ENCODE results near the gene TPRG1.
"Not testable (repeated sequence)": the region's sequence is repeated elsewhere in the genome, so short reads cannot be mapped to it uniquely, and the experiment has no call there.

The TPRG1 gene

GRCh38 chr3:189317911-189318310, 146.1 kb downstream of the TPRG1 start:
- DNase-seq (ENCODE audit: low spot score in 2 of 2) (no peak), ATAC-seq (replicated peaks; ENCODE audit: extremely low read depth, poor library complexity, severe bottlenecking) (no peak)
- H3K27me3 Mint-ChIP-seq: no peaks in the 10 kb centered on the region
- H3K36me3 Mint-ChIP-seq (ENCODE audit: insufficient read depth): peaks cover 6% of the 10 kb centered on the region
- no peak overlapping the region for H3K4me3 Mint-ChIP-seq
- H3K4me1 Mint-ChIP-seq: peaks cover 5% of the 10 kb centered on the region
- peaks cover 9% of the 10 kb centered on the region for H3K9me3 Mint-ChIP-seq
- H3K27ac Mint-ChIP-seq (ENCODE audit: low read depth): no peak overlapping the region

- H3K4me3 Mint-ChIP-seq: no peak overlapping the region
- no peak overlapping the region for H3K27ac Mint-ChIP-seq (ENCODE audit: low read depth)
- peaks cover 27% of the 10 kb centered on the region for H3K4me1 Mint-ChIP-seq
- no peak for DNase-seq (ENCODE audit: low spot score in 2 of 2)
- peaks cover 12% of the 10 kb centered on the region for H3K36me3 Mint-ChIP-seq (ENCODE audit: insufficient read depth)
- H3K9me3 Mint-ChIP-seq: peaks cover 9% of the 10 kb centered on the region
- ATAC-seq (replicated peaks; ENCODE audit: extremely low read depth, poor library complexity, severe bottlenecking): no peak
- H3K27me3 Mint-ChIP-seq: no peaks in the 10 kb centered on the region
Observed at GRCh38 chr3:189320511-189320910, 148.7 kb downstream of the TPRG1 start.

- H3K4me1 Mint-ChIP-seq: peaks cover 29% of the 10 kb centered on the region
- DNase-seq (ENCODE audit: low spot score in 2 of 2) (no peak), ATAC-seq (replicated peaks; ENCODE audit: extremely low read depth, poor library complexity, severe bottlenecking) (no peak)
- no peak overlapping the region for H3K4me3 Mint-ChIP-seq
- peaks cover 9% of the 10 kb centered on the region for H3K9me3 Mint-ChIP-seq
- H3K36me3 Mint-ChIP-seq (ENCODE audit: insufficient read depth): peaks cover 12% of the 10 kb centered on the region
- H3K27me3 Mint-ChIP-seq: no peaks in the 10 kb centered on the region
- H3K27ac Mint-ChIP-seq (ENCODE audit: low read depth): no peak overlapping the region
Observed at GRCh38 chr3:189322339-189322738, 150.6 kb downstream of the TPRG1 start.

GRCh38 chr3:189324538-189325138, 152.9 kb downstream of the TPRG1 start:
- DNase-seq (ENCODE audit: low spot score in 2 of 2) (peak; percentile 47 to 79), ATAC-seq (replicated peaks; ENCODE audit: extremely low read depth, poor library complexity, severe bottlenecking) (peak; percentile 99)
- Mint-ChIP-seq H3K4me1 (peaks cover 34% of the 10 kb centered on the region), H3K27me3 (no peaks in the 10 kb centered on the region), H3K27ac (ENCODE audit: low read depth) (peak overlapping the region; percentile 90), H3K9me3 (peaks cover 9% of the 10 kb centered on the region), H3K36me3 (ENCODE audit: insufficient read depth) (peaks cover 11% of the 10 kb centered on the region), H3K4me3 (peak overlapping the region; percentile 70)

- Mint-ChIP-seq H3K27me3 (no peaks in the 10 kb centered on the region), H3K4me3 (no peak overlapping the region), H3K4me1 (peaks cover 40% of the 10 kb centered on the region), H3K27ac (ENCODE audit: low read depth) (peak overlapping the region; percentile 90), H3K36me3 (ENCODE audit: insufficient read depth) (peaks cover 11% of the 10 kb centered on the region), H3K9me3 (peaks cover 9% of the 10 kb centered on the region)
- DNase-seq (ENCODE audit: low spot score in 2 of 2): no peak
- ATAC-seq (replicated peaks; ENCODE audit: extremely low read depth, poor library complexity, severe bottlenecking): no peak
Observed at GRCh38 chr3:189325454-189325853, 153.7 kb downstream of the TPRG1 start.

- H3K9me3 Mint-ChIP-seq; H3K36me3 Mint-ChIP-seq (ENCODE audit: insufficient read depth); ATAC-seq (replicated peaks; ENCODE audit: extremely low read depth, poor library complexity, severe bottlenecking); H3K27me3 Mint-ChIP-seq; H3K4me3 Mint-ChIP-seq; DNase-seq (ENCODE audit: low spot score in 2 of 2): not testable (repeated sequence)
- Mint-ChIP-seq H3K4me1 (peaks cover 37% of the 10 kb centered on the region), H3K27ac (ENCODE audit: low read depth) (peak overlapping the region; percentile 45)
Observed at GRCh38 chr3:189329630-189330029, 157.9 kb downstream of the TPRG1 start.

GRCh38 chr3:189330066-189330465, 158.3 kb downstream of the TPRG1 start:
- ATAC-seq (replicated peaks; ENCODE audit: extremely low read depth, poor library complexity, severe bottlenecking) (no peak), DNase-seq (ENCODE audit: low spot score in 2 of 2) (no peak)
- Mint-ChIP-seq H3K36me3 (ENCODE audit: insufficient read depth) (no peaks in the 10 kb centered on the region), H3K4me1 (peaks cover 37% of the 10 kb centered on the region), H3K27me3 (no peaks in the 10 kb centered on the region), H3K9me3 (no peaks in the 10 kb centered on the region), H3K27ac (ENCODE audit: low read depth) (peak overlapping the region; percentile 45), H3K4me3 (no peak overlapping the region)

GRCh38 chr3:189331002-189331418, 159.2 kb downstream of the TPRG1 start:
- peak; percentile 57 for ATAC-seq (replicated peaks; ENCODE audit: extremely low read depth, poor library complexity, severe bottlenecking)
- DNase-seq (ENCODE audit: low spot score in 2 of 2): no peak
- Mint-ChIP-seq H3K27ac (ENCODE audit: low read depth) (peak overlapping the region; percentile 45), H3K36me3 (ENCODE audit: insufficient read depth) (no peaks in the 10 kb centered on the region), H3K4me1 (peaks cover 30% of the 10 kb centered on the region), H3K9me3 (no peaks in the 10 kb centered on the region), H3K4me3 (peak overlapping the region; percentile 37), H3K27me3 (no peaks in the 10 kb centered on the region)

- H3K27me3 Mint-ChIP-seq: no peaks in the 10 kb centered on the region
- no peak for DNase-seq (ENCODE audit: low spot score in 2 of 2)
- no peak overlapping the region for H3K4me3 Mint-ChIP-seq
- peaks cover 2% of the 10 kb centered on the region for H3K36me3 Mint-ChIP-seq (ENCODE audit: insufficient read depth)
- no peak overlapping the region for H3K27ac Mint-ChIP-seq (ENCODE audit: low read depth)
- peaks cover 25% of the 10 kb centered on the region for H3K4me1 Mint-ChIP-seq
- no peaks in the 10 kb centered on the region for H3K9me3 Mint-ChIP-seq
- peak; percentile 42 for ATAC-seq (replicated peaks; ENCODE audit: extremely low read depth, poor library complexity, severe bottlenecking)
Observed at GRCh38 chr3:189334064-189334920, 162.5 kb downstream of the TPRG1 start.

- no peak overlapping the region for H3K4me3 Mint-ChIP-seq
- peaks cover 2% of the 10 kb centered on the region for H3K36me3 Mint-ChIP-seq (ENCODE audit: insufficient read depth)
- peaks cover 8% of the 10 kb centered on the region for H3K4me1 Mint-ChIP-seq
- no peaks in the 10 kb centered on the region for H3K27me3 Mint-ChIP-seq
- DNase-seq (ENCODE audit: low spot score in 2 of 2) (no peak), ATAC-seq (replicated peaks; ENCODE audit: extremely low read depth, poor library complexity, severe bottlenecking) (no peak)
- no peak overlapping the region for H3K27ac Mint-ChIP-seq (ENCODE audit: low read depth)
- H3K9me3 Mint-ChIP-seq: no peaks in the 10 kb centered on the region
Observed at GRCh38 chr3:189337673-189338091, 165.9 kb downstream of the TPRG1 start.

- no peak for ATAC-seq (replicated peaks; ENCODE audit: extremely low read depth, poor library complexity, severe bottlenecking)
- H3K27me3 Mint-ChIP-seq: no peaks in the 10 kb centered on the region
- peaks cover 8% of the 10 kb centered on the region for H3K4me1 Mint-ChIP-seq
- H3K4me3 Mint-ChIP-seq: no peak overlapping the region
- H3K9me3 Mint-ChIP-seq: no peaks in the 10 kb centered on the region
- DNase-seq (ENCODE audit: low spot score in 2 of 2): no peak
- H3K27ac Mint-ChIP-seq (ENCODE audit: low read depth): no peak overlapping the region
- H3K36me3 Mint-ChIP-seq (ENCODE audit: insufficient read depth): peaks cover 2% of the 10 kb centered on the region
Observed at GRCh38 chr3:189338366-189338765, 166.6 kb downstream of the TPRG1 start.

- no peak overlapping the region for H3K27ac Mint-ChIP-seq (ENCODE audit: low read depth)
- H3K36me3 Mint-ChIP-seq (ENCODE audit: insufficient read depth): peaks cover 2% of the 10 kb centered on the region
- H3K4me1 Mint-ChIP-seq: peaks cover under 1% of the 10 kb centered on the region
- no peaks in the 10 kb centered on the region for H3K27me3 Mint-ChIP-seq
- no peaks in the 10 kb centered on the region for H3K9me3 Mint-ChIP-seq
- no peak overlapping the region for H3K4me3 Mint-ChIP-seq
- DNase-seq (ENCODE audit: low spot score in 2 of 2) (no peak), ATAC-seq (replicated peaks; ENCODE audit: extremely low read depth, poor library complexity, severe bottlenecking) (no peak)
Observed at GRCh38 chr3:189339996-189340395, 168.2 kb downstream of the TPRG1 start.

All from central memory CD8-positive, alpha-beta T cell (primary cell).